ENCODE results near the gene TBX21. TPM values are rescaled to one million over a fixed set of nuclear protein-coding genes. Genes with fewer than 3 reads are reported as not detected.

TBX21 gene
- total and polyA plus RNA-seq, 7 donors: 0.04 to 0.36 (median 0.12) TPM; not detected in 1

GRCh38 chr17:47729476-47729875, 3.6 kb upstream of the TBX21 start:
- TF ChIP-seq CTCF (IDR thresholded peaks at IDR 0.05): no peak
- ATAC-seq: no peak
- no peaks in the 10 kb centered on the region for H3K36me3 ChIP-seq (ENCODE audit: insufficient read depth in 1 of 2, low read depth in 1 of 2)
- WGBS, 3 donors: 72 to 78% (median 74%) methylated on average over 8 of the region's 8 CpGs
- no peak overlapping the region for H3K27ac ChIP-seq
- peaks cover 4% of the 10 kb centered on the region for H3K4me1 ChIP-seq
- no peak for DNase-seq
- H3K4me3 ChIP-seq: no peak overlapping the region
- intact Hi-C loops (cut with DNase I): no loop called here
- H3K27me3 ChIP-seq (ENCODE audit: insufficient read depth in 3 of 3, low read length in 2 of 3): peaks cover 0 to 36% (median 15%) of the 10 kb centered on the region in 3 donors
- H3K9me3 ChIP-seq: no peaks in the 10 kb centered on the region

GRCh38 chr17:47730681-47731080, 2.4 kb upstream of the TBX21 start:
- Histone ChIP-seq H3K36me3 (ENCODE audit: insufficient read depth in 1 of 2, low read depth in 1 of 2) (no peaks in the 10 kb centered on the region), H3K27ac (no peak overlapping the region), H3K4me1 (peaks cover 4% of the 10 kb centered on the region), H3K4me3 (no peak overlapping the region), H3K27me3 (ENCODE audit: insufficient read depth in 3 of 3, low read length in 2 of 3) (peaks cover 0 to 44% (median 13%) of the 10 kb centered on the region in 3 donors), H3K9me3 (no peaks in the 10 kb centered on the region)
- WGBS, 3 donors: 75 to 94% (median 82%) methylated on average over 4 of the region's 4 CpGs
- DNase-seq (no peak), ATAC-seq (no peak)
- TF ChIP-seq CTCF (IDR thresholded peaks at IDR 0.05): no peak
- intact Hi-C loops (cut with DNase I): no loop called here

- Histone ChIP-seq H3K36me3 (ENCODE audit: insufficient read depth in 1 of 2, low read depth in 1 of 2) (no peaks in the 10 kb centered on the region), H3K27ac (no peak overlapping the region), H3K27me3 (ENCODE audit: insufficient read depth in 3 of 3, low read length in 2 of 3) (peaks cover 0 to 44% (median 12%) of the 10 kb centered on the region in 3 donors), H3K4me1 (peaks cover 4% of the 10 kb centered on the region), H3K4me3 (no peak overlapping the region), H3K9me3 (no peaks in the 10 kb centered on the region)
- DNase-seq (no peak), ATAC-seq (no peak)
- TF ChIP-seq CTCF (IDR thresholded peaks at IDR 0.05): no peak
- 85 to 95% (median 90%) methylated on average over 2 of the region's 2 CpGs for WGBS, 3 donors
- intact Hi-C loops (cut with DNase I): no loop called here
Observed at GRCh38 chr17:47731396-47731795, 1.6 kb upstream of the TBX21 start.

GRCh38 chr17:47732399-47733046, 513 bp upstream of the TBX21 start:
- H3K27me3 ChIP-seq (ENCODE audit: insufficient read depth in 3 of 3, low read length in 2 of 3): peaks cover 0 to 44% (median 12%) of the 10 kb centered on the region in 3 donors
- DNase-seq (no peak), ATAC-seq (no peak)
- H3K4me1 ChIP-seq: peaks cover 4% of the 10 kb centered on the region
- no peak overlapping the region for H3K4me3 ChIP-seq
- WGBS, 3 donors: 46 to 49% (median 47%) methylated on average over 12 of the region's 12 CpGs
- intact Hi-C loops (cut with DNase I): no loop called here
- H3K27ac ChIP-seq: no peak overlapping the region
- no peak for TF ChIP-seq CTCF (IDR thresholded peaks at IDR 0.05)
- no peaks in the 10 kb centered on the region for H3K36me3 ChIP-seq (ENCODE audit: insufficient read depth in 1 of 2, low read depth in 1 of 2)
- no peaks in the 10 kb centered on the region for H3K9me3 ChIP-seq

All from psoas muscle (tissue), 8 donors.